GM19372 (cell line): ENCODE measurements around the gene KRTAP9-6.

Source experiments
- ATAC-seq: cut with Tn5 transposase; IDR thresholded peaks from one replicate; pipeline ENCODE4 v1.9.1; 2021; ENCODE audit warnings: mild to moderate bottlenecking, low read depth, moderate library complexity; ENCODE audit not compliant: unreplicated experiment

KRTAP9-6 gene

DNA sequence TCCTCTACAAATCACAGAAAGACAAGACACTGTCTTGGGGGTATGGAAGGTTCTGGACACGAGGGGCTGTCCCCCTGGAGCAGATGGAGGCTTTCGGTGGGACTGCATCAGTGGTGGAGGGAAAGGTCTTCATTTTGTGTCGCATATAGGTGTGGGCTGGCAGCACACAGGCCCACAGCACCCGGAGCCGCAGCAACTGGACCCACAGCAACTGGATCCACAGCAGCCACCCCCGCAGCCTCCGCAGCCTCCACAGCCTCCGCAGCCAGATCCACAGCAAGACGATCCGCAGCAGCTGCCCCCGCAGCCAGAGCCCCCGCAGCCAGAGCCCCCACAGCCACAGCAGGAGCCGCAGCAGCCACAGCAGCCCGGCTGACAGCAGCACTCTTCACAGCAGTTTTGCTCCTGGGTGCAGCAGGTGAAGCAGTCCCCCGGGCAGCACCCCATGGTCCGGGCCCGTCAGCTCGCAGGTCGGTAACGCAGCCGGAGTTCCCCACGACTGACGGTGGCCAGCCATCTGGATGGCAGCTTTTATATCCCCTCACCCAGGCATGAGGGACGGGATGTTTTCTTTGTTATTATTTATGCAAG, 50.1 kb downstream of the KRTAP9-6 start, which contains the start of gene KRTAP17-1:
Gene KRTAP17-1, minus strand, starts transcription at position 507 of the 591 bp plus-strand sequence. Its CDS starts 60 bp downstream, at position 447.
- no peak for ATAC-seq
